NCI-H748 (cell line): ENCODE measurements around the gene DNLZ.

Experiments used
- DNase-seq: peaks from one replicate; lab custom pipeline; 2025; ENCODE audit not compliant: unreplicated experiment; lab: John Stamatoyannopoulos, UW

Gene DNLZ

GRCh38 chr9:136377341-136378169, 14.0 kb upstream of the DNLZ start:
- no peak for DNase-seq

- no peak for DNase-seq
These were observed 12.9 kb upstream of the DNLZ start for GRCh38 chr9:136376457-136376856.

GRCh38 chr9:136375096-136375495, 11.6 kb upstream of the DNLZ start:
- DNase-seq, result no peak

GRCh38 chr9:136374183-136374575, 10.6 kb upstream of the DNLZ start:
- no peak for DNase-seq

GRCh38 chr9:136373300-136374182, 10.0 kb upstream of the DNLZ start, which contains the start of gene CARD9:
Gene CARD9, minus strand, starts transcription at chr9:136373669. Its CDS starts 1,591 bp downstream, at chr9:136372078.
- no peak for DNase-seq

- DNase-seq, result peak; percentile 15
These were observed 9.2 kb upstream of the DNLZ start for GRCh38 chr9:136372561-136373299.

GRCh38 chr9:136372006-136372405, 8.5 kb upstream of the DNLZ start:
- DNase-seq, result no peak

- no peak for DNase-seq
These were observed 8.0 kb upstream of the DNLZ start for GRCh38 chr9:136371533-136371880.

- no peak for DNase-seq
These were observed 7.4 kb upstream of the DNLZ start for GRCh38 chr9:136370687-136371532.

GRCh38 chr9:136370037-136370436, 6.5 kb upstream of the DNLZ start:
- DNase-seq, result no peak

- no peak for DNase-seq
These were observed 4.6 kb upstream of the DNLZ start for GRCh38 chr9:136368190-136368589.

- DNase-seq, result peak; percentile 19
These were observed 4.0 kb upstream of the DNLZ start for GRCh38 chr9:136367296-136368145.

- no peak for DNase-seq
These were observed 3.3 kb upstream of the DNLZ start for GRCh38 chr9:136366826-136367225.

- no peak for DNase-seq
These were observed 2.3 kb upstream of the DNLZ start for GRCh38 chr9:136365775-136366222.

GRCh38 chr9:136364942-136365774, 1.6 kb upstream of the DNLZ start:
- peak; percentile 46 for DNase-seq

GRCh38 chr9:136363949-136364748, 605 bp upstream of the DNLZ start:
- DNase-seq, result peak; percentile 35

GRCh38 chr9:136362450-136362784, 1.1 kb downstream of the DNLZ start:
- no peak for DNase-seq
